Measurements from ENCODE around the gene APOBEC3C. TPM values are rescaled to one million over a fixed set of nuclear protein-coding genes. Genes with fewer than 3 reads are reported as not detected.
A peak's percentile ranks its signal among the peaks of the same experiment; 100 is the strongest.
"Not testable (repeated sequence)": the region's sequence is repeated elsewhere in the genome, so short reads cannot be mapped to it uniquely, and the experiment has no call there.

APOBEC3C gene
- total RNA-seq, 4 donors from 2014 or later, result 6.6 to 14.4 (median 9.9) TPM

DNA sequence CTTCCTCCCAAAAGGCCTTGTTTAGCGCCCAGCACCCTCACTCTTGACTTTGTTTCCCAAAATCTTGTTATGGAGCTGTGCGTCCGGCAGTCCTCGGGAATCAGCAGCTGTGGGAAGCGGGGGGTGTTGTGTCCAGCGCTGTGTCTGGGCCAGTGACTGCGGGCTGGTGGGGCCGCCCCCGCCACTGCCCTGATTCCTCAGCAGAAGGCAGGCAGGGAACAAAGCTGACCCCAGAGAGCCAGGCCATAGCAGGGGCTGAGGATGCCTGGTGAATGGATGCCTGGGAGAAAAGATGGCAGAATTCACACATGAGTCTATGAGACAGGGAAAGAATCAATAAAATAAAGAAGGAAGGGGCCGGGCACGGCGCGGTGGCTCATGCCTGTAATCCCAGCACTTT lies 2.5 kb downstream of the APOBEC3C start:
- peaks cover 0 to 8% (median 0%) of the 10 kb centered on the region in 3 donors for H3K36me3 ChIP-seq
- H3K4me3 ChIP-seq, result no peak overlapping the region
- no peak for DNase-seq (ENCODE audit: low spot score in 2 of 2)
- no peak overlapping the region for H3K27ac ChIP-seq
- WGBS, 2 donors, result 86 to 91% methylated on average over 13 of the region's 13 CpGs
- TF ChIP-seq EP300 (IDR thresholded peaks at IDR 0.05) (no peak), POLR2A (IDR thresholded peaks at IDR 0.05) (no peak), CTCF (IDR thresholded peaks at IDR 0.05) (no peak)
- no peaks in the 10 kb centered on the region for H3K9me3 ChIP-seq
- H3K27me3 ChIP-seq, result no peaks in the 10 kb centered on the region
- H3K4me1 ChIP-seq, result peaks cover 0 to 34% (median 15%) of the 10 kb centered on the region in 4 donors

GRCh38 chr22:39017596-39018365 lies 3.7 kb downstream of the APOBEC3C start:
- Histone ChIP-seq H3K4me3 (no peak overlapping the region), H3K27me3 (no peaks in the 10 kb centered on the region), H3K4me1 (peaks cover 0 to 44% (median 17%) of the 10 kb centered on the region in 4 donors), H3K36me3 (peaks cover 0 to 8% (median 0%) of the 10 kb centered on the region in 3 donors), H3K9me3 (no peaks in the 10 kb centered on the region), H3K27ac (no peak overlapping the region)
- WGBS, 2 donors, result 82 to 83% methylated on average over 18 of the region's 18 CpGs
- TF ChIP-seq POLR2A (IDR thresholded peaks at IDR 0.05), result no peak
- no peak for DNase-seq (ENCODE audit: low spot score in 2 of 2)

DNA sequence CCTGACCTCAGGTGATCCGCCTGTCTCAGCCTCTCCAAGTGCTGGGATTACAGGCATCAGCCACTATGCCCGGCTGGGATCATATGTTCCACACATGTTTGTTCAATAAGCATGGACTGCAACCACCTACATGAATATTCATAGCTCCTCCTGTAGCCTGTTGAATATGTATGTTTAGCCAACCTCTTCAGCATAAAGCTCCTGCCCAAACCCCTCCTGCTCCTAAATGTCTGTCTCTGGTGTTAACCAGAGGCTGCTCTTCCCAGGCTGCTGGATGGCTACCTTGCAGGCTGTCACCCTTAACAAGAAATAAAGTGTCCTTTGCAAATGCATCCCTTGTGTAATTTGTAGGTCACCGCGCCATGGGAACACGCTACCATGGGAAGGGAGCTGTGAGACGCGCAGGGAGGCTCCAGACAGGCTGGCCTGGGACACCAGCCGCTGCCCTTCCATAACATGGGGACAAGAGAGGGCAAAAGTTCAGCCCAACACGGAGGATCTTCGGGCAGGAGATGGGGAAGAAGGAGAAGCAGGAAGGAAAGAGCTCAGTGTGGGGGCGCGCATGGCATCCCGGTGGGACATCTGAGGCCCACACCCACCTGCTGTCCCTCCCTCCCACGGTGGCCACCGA lies 6.1 kb downstream of the APOBEC3C start:
- H3K9me3 ChIP-seq; H3K27me3 ChIP-seq; DNase-seq (ENCODE audit: low spot score in 2 of 2): not testable (repeated sequence)
- Histone ChIP-seq H3K27ac (peak overlapping the region in 3 of 4 donors; percentile 64 to 88 (median 81)), H3K4me3 (peak overlapping the region; percentile 20 to 47 (median 36)), H3K36me3 (peaks cover 0 to 30% (median 0%) of the 10 kb centered on the region in 3 donors), H3K4me1 (peaks cover 0 to 28% (median 11%) of the 10 kb centered on the region in 4 donors)
- WGBS, 2 donors, result 33 to 35% methylated on average over 14 to 15 of the region's 15 CpGs

- H3K36me3 ChIP-seq, result peaks cover 0 to 43% (median 0%) of the 10 kb centered on the region in 3 donors
- H3K4me3 ChIP-seq, result peak overlapping the region; percentile 20 to 50 (median 44)
- 46 to 52% methylated on average over 9 of the region's 9 CpGs for WGBS, 2 donors
- TF ChIP-seq POLR2A (IDR thresholded peaks at IDR 0.05) (no peak), EP300 (IDR thresholded peaks at IDR 0.05) (no peak), CTCF (IDR thresholded peaks at IDR 0.05) (no peak)
- DNase-seq (ENCODE audit: low spot score in 2 of 2), result no peak
- H3K27me3 ChIP-seq, result no peaks in the 10 kb centered on the region
- H3K27ac ChIP-seq, result peak overlapping the region; percentile 53 to 88 (median 77)
- H3K9me3 ChIP-seq, result no peaks in the 10 kb centered on the region
- peaks cover 0 to 22% (median 6%) of the 10 kb centered on the region in 4 donors for H3K4me1 ChIP-seq
Observed at GRCh38 chr22:39021552-39022250, 7.6 kb downstream of the APOBEC3C start.

DNA sequence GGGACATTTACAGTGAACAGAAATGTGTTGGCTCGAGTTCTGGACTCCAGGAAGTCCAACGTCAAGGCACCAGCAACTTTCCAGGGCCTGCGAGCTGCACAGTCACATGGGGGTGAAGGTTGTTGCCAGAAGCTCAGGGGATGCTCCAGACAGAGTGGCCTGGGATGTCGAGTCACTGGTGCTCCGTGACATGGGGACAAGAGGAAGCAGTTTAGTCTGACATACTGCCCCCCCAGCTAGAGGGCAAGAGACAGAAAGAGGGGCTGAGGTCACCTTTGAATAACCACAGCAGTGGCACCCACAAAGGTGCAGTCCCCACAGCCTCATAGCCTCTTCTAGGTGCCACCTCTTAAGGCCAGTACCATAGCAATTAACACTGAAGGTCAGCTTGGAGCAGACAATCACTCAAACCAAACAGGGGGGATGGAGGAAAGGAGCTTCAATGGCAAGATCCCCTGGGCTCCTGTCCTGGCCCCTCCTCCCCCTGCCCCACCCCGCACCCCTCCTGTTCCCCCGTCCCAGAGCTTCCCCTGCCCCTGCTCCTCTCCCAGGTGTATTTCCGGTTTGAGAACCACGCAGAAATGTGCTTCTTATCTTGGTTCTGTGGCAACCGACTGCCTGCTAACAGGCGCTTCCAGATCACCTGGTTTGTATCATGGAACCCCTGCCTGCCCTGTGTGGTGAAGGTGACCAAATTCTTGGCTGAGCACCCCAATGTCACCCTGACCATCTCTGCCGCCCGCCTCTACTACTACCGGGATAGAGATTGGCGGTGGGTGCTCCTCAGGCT lies 10.7 kb downstream of the APOBEC3C start:
- H3K4me1 ChIP-seq, result peaks cover 0 to 22% (median 6%) of the 10 kb centered on the region in 4 donors
- no peak overlapping the region for H3K4me3 ChIP-seq
- H3K27me3 ChIP-seq, result no peaks in the 10 kb centered on the region
- DNase-seq (ENCODE audit: low spot score in 2 of 2), result no peak
- H3K36me3 ChIP-seq, result peaks cover 0 to 35% (median 0%) of the 10 kb centered on the region in 3 donors
- no peak overlapping the region for H3K27ac ChIP-seq
- H3K9me3 ChIP-seq, result no peaks in the 10 kb centered on the region
- TF ChIP-seq EP300 (IDR thresholded peaks at IDR 0.05) (no peak), POLR2A (IDR thresholded peaks at IDR 0.05) (no peak), CTCF (IDR thresholded peaks at IDR 0.05) (no peak)
- WGBS, 2 donors, result 86% methylated on average over 15 of the region's 15 CpGs
